Measurements from ENCODE around the gene HTRA3.

DNA sequence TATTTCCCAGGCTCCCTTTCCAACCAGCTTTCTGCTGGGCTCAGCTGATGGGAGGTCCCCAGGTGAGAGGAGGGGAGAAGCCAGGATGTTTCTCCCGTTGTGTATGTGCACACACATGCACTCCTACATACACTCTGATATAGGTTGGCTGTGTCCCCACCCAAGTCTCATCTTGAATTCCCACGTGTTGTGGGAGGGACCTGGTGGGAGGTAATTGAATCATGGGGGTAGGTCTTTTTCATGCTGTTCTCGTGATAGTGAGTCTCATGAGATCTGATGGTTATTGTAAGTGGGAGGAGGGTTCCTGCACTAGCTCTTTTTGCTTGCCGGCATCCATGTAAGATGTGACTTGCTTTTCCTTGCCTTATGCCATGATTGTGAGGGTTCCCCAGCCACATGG is 11.7 kb upstream of the HTRA3 start:
- TF ChIP-seq, protein P1, sequence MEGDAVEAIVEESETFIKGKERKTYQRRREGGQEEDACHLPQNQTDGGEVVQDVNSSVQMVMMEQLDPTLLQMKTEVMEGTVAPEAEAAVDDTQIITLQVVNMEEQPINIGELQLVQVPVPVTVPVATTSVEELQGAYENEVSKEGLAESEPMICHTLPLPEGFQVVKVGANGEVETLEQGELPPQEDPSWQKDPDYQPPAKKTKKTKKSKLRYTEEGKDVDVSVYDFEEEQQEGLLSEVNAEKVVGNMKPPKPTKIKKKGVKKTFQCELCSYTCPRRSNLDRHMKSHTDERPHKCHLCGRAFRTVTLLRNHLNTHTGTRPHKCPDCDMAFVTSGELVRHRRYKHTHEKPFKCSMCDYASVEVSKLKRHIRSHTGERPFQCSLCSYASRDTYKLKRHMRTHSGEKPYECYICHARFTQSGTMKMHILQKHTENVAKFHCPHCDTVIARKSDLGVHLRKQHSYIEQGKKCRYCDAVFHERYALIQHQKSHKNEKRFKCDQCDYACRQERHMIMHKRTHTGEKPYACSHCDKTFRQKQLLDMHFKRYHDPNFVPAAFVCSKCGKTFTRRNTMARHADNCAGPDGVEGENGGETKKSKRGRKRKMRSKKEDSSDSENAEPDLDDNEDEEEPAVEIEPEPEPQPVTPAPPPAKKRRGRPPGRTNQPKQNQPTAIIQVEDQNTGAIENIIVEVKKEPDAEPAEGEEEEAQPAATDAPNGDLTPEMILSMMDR (IDR thresholded peaks at IDR 0.05): no peak
- TF ChIP-seq POLR2A (IDR thresholded peaks at IDR 0.05): no peak
- TF ChIP-seq POLR2AphosphoS5 (IDR thresholded peaks at IDR 0.05): no peak
